GM10266 (cell line): Measurements from ENCODE around the gene LRRC28.
A peak's percentile ranks its signal among the peaks of the same experiment; 100 is the strongest.
"Not testable (repeated sequence)": the region's sequence is repeated elsewhere in the genome, so short reads cannot be mapped to it uniquely, and the experiment has no call there.

Experiments
- DNase-seq: peaks from one replicate; pipeline ENCODE4 v3.0.0; 2012; ENCODE audit errors: extremely low spot score
- CTCF ChIP-seq: IDR thresholded peaks from 2 replicates; pipeline ENCODE4 v1.5.1; 2012; ENCODE audit warnings: mild to moderate bottlenecking, low read depth; ENCODE audit not compliant: control insufficient read depth, insufficient read depth; ENCODE audit errors: missing control alignments

The LRRC28 gene

GRCh38 chr15:99213187-99213811 is 38.0 kb upstream of the LRRC28 start:
- peak; percentile 80 for TF ChIP-seq CTCF
- peak; percentile 61 for DNase-seq

GRCh38 chr15:99224372-99225214 is 26.7 kb upstream of the LRRC28 start:
- no peak for DNase-seq
- TF ChIP-seq CTCF = no peak

- no peak for DNase-seq
- TF ChIP-seq CTCF = no peak
Observed at GRCh38 chr15:99226802-99227201, 24.5 kb upstream of the LRRC28 start.

DNA sequence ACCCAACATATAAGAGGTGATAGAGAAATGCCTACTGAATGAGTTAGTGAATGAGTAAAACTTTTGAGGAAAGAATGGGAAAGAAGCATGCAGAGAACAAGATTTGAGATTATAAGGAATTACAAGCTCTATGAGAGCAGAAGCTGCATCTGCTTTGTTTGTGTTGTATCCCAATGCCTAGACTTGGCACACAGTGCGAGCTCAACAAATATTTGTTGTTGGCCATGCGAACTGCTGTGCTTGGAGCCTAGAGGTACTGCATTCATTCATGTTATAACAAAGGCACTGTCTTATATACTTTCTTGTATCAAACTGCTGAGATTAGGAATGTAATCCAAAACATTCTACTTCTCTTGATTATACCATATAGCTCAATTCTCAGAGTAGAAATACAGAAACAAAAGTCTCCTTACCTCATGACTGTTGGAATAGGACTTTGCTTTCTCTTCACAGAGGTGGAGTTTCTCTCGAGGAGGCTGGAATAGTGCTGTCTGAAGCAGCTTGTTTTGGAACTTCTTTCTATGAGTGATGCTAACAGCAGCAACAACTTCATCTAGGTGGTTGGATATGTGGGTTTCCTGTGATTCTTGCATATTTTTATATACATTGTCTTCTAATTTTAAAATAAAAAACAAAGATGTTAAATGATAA is 23.0 kb upstream of the LRRC28 start:
- no peak for DNase-seq
- TF ChIP-seq CTCF = no peak

- no peak for TF ChIP-seq CTCF
- no peak for DNase-seq
Observed at GRCh38 chr15:99230867-99231266, 20.4 kb upstream of the LRRC28 start.

DNA sequence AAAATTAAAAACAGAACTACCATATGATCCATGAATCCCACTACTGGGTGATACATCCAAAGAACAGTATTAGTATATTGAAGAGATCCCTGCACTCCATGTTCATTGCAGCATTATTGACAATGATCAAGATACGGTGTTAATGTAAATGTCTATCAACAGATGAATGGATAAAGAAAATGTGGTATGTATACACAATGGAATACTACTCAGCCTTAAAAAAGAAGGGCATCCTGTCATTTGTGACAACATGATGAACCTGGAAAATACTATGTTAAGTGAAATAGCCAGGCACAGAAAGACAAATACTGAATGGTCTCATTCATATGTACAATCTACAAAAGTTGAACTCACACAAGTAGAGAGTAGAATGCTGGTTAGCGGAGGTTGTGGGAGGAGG is 18.5 kb upstream of the LRRC28 start:
- DNase-seq = no peak
- no peak for TF ChIP-seq CTCF

DNA sequence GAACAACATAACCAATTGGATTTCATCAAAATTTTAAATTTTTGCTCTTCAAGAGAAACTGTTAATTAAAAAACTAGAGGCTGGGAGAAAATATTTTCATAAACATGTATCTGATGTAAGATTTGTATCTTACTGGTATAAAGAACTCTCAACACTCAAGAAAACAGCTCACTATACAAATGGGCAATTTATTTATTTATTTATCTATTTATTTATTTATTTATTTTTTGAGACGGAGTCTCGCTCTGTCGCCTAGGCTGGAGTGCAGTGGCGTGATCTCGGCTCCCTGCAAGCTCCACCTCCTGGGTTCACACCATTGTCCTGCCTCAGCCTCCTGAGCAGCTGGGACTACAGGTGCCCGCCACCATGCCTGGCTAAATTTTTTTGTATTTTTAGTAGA is 17.1 kb upstream of the LRRC28 start:
- DNase-seq = not testable (repeated sequence)
